ENCODE measurements around the gene ATP6V0D1.
"Not testable (repeated sequence)": the region's sequence is repeated elsewhere in the genome, so short reads cannot be mapped to it uniquely, and the experiment has no call there.

The ATP6V0D1 gene

DNA sequence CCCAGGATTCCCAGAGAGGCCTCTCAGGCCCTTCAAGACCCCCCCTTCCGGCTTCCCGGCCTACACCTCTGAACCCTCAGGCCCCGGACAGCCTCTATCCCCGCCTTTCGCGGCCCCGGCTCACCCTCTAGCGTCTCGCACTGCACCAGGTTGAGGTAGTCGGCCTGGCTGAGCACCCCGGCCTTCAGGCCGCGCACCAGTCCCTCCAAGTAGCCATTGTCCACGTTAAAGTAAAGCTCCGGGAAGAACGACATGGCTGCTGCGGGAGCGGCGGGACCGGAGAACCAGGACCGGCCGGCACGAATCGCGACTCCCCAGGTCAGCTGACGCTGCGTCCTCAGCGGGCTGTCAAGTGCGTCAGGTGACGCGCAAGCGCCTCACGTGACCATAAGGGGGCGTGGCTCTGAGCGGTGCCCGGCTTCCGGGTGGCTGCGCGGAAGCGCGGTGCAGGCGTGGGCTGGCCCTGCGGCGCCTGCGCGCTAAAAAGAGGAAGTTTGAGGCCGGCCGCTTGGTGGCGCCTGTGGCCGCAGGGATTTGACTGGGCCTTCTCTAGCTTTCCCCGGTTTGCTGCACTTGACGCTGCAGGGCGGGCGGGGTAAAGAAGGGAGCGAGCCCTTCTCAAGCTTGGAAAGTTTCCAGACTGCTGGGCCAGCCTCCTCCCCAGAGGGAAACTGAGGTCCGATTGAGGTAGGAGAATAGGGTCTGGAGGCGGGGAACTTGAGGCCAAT, at the start of gene ATP6V0D1:
ATP6V0D1 (minus strand) TSS at position 325 of the 728 bp plus-strand sequence; CDS start at position 254, 71 bp downstream.
- DNase-seq: peak; percentile 97 to 98

DNA sequence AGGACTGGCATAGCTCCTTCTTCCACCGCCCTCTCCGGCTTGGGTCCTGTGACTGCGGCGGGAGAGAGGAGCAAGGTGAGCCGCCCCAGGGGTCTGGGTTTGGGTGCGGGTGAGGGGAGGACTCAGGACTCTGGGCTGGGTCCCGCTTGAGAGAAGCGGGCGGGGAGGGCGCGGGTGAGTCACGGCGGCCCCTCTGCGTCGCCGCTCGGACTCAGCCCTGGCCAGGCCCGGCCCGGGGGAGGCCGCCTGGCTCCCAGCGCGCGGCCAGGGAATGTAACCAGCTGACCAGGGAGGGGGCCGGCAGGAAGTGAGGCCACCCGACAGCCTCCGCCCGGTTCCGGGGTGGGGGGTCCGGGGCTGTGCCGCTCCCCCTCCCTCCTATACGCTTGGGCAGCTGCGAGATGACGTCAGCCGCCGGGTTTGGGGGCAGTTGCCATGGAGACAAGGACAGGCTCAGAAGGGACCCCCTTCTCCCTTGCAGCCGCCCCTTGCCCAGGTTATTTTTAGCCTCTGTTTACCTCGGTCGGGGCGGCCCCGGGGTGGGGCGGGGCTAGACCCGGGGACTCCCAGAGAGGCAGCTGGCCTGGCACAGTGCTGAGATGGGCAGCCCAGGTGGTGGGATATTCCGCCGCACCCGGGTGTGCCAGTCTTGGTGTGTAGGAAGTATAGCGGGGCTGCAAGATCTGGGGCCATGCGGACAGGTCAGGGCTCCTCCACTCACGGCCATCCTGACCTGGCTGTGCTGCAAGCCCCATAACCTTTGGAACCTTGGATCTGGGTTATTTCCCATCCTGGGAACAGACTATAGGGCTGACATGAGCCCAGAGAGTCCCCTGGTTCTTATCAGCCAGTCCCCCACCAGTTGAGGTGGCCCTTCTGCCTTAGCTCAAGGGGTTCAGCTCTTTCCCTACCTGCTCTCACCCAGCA, 49.3 kb upstream of the ATP6V0D1 start:
- DNase-seq: no peak

- no peak for DNase-seq
Measured at GRCh38 chr16:67529582-67530012, 48.6 kb upstream of the ATP6V0D1 start.

GRCh38 chr16:67528870-67529581, 48.1 kb upstream of the ATP6V0D1 start:
- no peak for DNase-seq

- DNase-seq: peak; percentile 24 to 30
Measured at GRCh38 chr16:67528222-67528869, 47.4 kb upstream of the ATP6V0D1 start, which contains the start of gene RIPOR1. Gene RIPOR1 (plus strand): TSS chr16:67528829. CDS start chr16:67538447, 9,618 bp downstream.

GRCh38 chr16:67526149-67526791, 45.3 kb upstream of the ATP6V0D1 start:
- DNase-seq: no peak

GRCh38 chr16:67525176-67525860, 44.4 kb upstream of the ATP6V0D1 start:
- no peak for DNase-seq

GRCh38 chr16:67521095-67521804, 40.3 kb upstream of the ATP6V0D1 start:
- peak; percentile 98 to 99 for DNase-seq

DNA sequence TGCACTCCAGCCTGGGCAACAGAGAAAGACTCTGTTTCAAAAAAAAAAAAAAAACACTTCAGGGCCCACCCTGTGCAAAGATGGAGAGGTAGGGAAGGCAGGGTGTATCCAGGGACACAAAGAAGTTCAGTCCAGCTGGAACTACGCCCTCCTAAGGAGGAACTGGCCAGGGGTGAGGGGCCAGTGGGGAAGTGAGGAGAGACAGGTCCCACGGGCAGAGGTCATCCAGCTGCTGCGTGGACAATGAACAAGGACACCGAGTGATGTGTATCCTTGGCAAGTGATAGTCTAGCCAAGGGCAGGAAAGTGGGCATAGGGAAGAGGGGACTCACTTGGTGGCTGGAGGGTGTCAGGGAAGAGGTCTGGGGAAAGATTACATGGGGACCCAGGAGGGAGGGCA, 38.3 kb upstream of the ATP6V0D1 start:
- DNase-seq: no peak

DNA sequence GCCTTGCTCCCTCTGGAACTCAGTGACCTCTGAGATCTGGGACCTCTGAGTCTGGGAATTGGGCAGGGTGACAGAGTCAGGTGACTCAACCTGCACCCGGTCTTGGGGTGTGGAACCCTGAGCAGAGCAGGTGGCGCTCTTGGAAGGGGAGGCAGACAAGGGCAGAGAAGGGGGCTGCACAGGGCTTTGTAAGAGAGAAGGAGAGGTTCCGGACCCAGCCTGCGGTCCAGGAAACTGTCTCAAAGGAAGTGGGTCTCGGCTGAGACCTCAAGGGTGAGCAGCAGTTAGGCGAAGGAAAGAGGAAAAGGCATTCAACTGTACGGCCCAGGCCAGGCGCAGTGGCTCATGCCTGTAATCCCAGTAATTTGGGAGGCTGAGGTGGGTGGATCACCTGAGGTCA, 37.7 kb upstream of the ATP6V0D1 start:
- DNase-seq: no peak

DNA sequence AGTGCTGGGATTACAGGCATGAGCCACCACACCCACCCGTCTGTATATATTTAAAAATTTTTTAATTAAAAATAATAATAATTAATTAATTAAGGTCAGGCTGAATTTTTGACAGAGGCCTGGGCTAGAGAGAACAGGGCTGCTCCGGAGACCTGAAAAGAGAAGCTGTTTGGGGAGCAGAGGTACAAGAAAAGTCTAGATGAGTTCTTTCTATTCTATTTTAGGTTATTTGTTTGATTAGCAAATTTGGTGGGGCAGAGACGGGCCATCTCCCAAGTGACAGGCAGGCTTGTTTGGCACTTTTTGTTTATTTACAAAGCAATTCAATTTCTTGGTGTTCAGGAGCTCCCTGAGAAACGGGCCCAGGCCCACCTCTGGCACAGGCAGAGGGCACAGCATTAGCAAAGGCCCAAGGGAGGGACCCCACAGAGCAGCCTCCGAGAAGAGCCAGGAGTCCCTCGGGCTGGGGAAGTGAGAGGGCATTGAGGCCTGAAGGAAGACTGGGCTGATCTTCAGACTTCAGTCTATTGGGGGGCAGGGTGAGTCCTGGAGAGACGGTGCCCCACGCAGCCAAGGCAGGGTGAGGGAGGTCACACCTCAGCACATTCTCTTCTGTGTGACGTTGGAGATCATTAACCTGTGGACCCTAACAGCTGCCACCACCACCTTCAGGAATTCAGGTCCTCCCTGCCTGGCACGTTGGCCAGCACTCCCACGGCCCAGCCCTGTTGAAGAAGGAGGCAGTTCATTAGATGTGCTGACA, 36.9 kb upstream of the ATP6V0D1 start:
- DNase-seq: no peak

- no peak for DNase-seq
Measured at GRCh38 chr16:67517155-67517445, 36.1 kb upstream of the ATP6V0D1 start.

DNA sequence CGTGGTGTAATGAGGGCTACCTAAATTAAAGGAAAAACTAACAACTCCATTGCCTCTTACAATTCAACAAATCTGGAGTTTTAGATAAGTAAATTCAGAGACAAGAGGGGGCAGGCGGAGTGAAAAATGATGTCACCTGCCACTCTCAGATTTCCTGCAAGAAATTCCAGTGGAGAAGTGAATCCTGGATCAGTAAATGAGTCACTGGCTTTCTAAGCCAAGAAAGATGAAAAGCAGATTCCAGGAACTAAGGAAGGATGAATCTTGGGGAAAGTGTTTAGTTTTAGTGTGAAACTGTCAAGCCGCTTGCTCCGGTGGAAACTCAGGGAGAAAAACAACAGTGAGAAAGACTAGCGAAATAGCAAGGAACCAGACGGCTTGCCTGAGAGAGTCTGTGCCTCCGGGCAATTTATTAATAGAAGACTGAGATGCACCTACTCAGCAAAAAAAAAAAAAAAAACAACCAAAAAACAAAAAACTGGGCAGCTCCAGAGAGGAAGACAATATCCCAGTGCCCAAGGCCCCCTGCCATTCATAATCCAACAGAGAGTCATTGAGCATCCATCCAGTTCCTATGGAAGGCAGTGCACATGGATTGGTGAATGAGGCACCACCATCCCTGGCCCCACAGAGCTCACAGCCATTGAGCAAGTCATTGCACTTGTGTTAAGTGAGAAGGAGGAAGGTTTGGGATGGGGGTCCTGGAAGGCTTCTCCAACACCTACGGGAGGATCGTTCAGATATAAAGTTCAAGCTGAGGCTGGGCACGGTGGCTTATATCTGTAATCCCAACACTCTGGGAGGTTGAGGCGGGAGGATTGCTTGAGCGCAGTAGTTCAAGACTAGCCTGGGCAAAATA, 35.6 kb upstream of the ATP6V0D1 start:
- DNase-seq: no peak

GRCh38 chr16:67514382-67514828, 33.4 kb upstream of the ATP6V0D1 start:
- peak; percentile 80 for DNase-seq

DNA sequence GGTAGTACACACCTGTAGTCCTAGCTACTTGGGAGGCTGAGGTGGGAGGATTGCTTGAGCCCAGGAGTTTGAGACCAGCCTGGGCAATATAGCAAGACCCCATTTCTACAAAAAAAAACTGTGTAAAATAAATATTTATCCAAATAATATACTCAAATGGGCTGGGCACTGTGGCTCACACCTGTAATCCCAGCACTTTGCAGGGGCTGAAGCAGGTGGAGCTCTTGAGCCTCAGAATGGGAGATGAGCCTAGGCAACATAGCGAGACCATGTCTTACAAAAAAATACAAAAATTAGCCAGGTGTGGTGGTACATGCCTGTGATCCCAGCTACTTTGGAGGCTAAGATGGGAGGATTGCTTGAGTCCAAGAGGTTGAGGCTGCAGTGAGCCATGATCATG, 32.9 kb upstream of the ATP6V0D1 start:
- DNase-seq: not testable (repeated sequence)

- DNase-seq: no peak
Measured at GRCh38 chr16:67509016-67509415, 28.1 kb upstream of the ATP6V0D1 start.

- no peak for DNase-seq
Measured at GRCh38 chr16:67506468-67506867, 25.5 kb upstream of the ATP6V0D1 start.

GRCh38 chr16:67504031-67505021, 23.4 kb upstream of the ATP6V0D1 start:
- peak in 1 of 2 experiments; percentile 28 for DNase-seq

All from activated CD4-positive, alpha-beta T cell treated with anti-CD3 and anti-CD28 coated beads, Interleukin-2, amount 50 U/mL, for 4 hours (primary cell).